SKM-1 treated with dmso at 0.1 percent for 144 hours (cell line): ENCODE measurements around the gene SAMD11.
A peak's percentile ranks its signal among the peaks of the same experiment; 100 is the strongest.

ENCODE experiments used
- DNase-seq: peaks from one replicate; lab custom pipeline; 2025; ENCODE audit not compliant: unreplicated experiment; lab: John Stamatoyannopoulos, UW

The SAMD11 gene

DNA sequence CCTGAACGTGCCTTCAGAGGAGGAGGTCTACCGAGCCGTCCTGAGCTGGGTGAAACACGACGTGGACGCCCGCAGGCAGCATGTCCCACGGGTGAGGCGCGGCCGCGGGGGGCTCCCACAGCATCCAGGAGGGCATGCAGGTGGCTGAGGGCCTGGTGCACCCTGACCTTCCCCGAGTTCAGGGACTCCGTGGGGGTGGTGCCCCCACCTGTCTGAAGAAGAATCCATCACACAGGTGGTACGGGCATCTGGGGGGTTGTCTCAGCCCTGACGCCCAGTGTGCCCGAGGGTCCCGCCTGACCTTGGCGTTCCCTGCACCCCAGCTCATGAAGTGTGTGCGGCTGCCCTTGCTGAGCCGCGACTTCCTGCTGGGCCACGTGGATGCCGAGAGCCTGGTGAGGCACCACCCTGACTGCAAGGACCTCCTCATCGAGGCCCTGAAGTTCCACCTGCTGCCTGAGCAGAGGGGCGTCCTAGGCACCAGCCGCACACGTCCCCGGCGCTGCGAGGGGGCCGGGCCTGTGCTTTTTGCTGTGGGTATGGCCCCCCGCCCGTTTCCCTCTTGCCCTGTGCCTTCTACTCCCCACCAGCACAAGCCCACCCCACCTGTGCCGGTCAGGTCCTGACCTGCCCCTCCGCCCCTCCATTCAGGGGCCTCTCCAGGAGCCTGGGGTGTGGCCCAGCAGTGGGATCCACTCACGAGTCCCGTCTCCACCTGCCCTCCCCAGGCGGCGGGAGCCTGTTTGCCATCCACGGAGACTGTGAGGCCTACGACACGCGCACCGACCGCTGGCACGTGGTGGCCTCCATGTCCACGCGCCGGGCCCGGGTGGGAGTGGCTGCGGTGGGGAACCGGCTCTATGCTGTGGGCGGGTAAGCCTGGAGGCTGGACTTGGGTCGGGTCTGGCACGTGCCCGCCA lies 38.9 kb downstream of the SAMD11 start:
- DNase-seq, result no peak

- no peak for DNase-seq
Observed at GRCh38 chr1:963301-963651, 39.6 kb downstream of the SAMD11 start.

GRCh38 chr1:963746-964525 lies 40.2 kb downstream of the SAMD11 start:
- no peak for DNase-seq

DNA sequence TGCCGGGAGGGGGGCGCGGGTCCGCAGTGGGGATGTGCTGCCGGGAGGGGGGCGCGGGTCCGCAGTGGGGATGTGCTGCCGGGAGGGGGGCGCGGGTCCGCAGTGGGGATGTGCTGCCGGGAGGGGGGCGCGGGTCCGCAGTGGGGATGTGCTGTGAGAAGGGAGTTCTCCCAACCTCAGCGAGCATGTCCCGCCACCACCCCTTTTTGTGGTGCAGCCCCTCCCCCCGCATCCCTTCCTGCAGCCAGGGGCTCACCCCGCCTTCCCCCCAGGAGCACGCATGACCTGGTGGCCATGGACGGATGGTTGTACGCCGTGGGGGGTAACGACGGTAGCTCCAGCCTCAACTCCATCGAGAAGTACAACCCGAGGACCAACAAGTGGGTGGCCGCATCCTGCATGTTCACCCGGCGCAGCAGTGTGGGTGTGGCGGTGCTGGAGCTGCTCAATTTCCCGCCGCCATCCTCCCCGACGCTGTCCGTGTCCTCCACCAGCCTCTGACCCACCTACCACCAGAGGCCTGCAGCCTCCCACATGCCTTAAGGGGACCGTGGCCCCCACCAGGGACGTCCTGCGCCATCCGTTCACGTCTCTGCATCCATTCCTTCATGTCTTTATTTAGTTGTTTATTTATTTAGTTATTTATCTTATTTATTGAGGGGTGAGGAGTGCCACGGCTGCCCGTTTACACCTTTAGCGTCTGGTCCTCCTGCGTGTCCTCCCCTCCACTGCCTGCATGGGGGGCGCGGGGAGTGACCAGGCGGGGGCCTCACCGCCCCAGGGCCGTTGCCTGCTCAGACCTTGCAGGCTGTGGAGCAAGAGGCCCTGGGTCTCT lies 41.2 kb downstream of the SAMD11 start:
- no peak for DNase-seq

GRCh38 chr1:965526-966134 lies 41.9 kb downstream of the SAMD11 start:
- DNase-seq, result no peak

GRCh38 chr1:966135-966703 lies 42.5 kb downstream of the SAMD11 start, which contains the start of gene PLEKHN1:
Gene PLEKHN1 (plus strand): TSS chr1:966482. CDS start chr1:966532, 50 bp downstream.
- no peak for DNase-seq

- peak; percentile 41 for DNase-seq
Observed at GRCh38 chr1:966704-967300, 43.1 kb downstream of the SAMD11 start.

DNA sequence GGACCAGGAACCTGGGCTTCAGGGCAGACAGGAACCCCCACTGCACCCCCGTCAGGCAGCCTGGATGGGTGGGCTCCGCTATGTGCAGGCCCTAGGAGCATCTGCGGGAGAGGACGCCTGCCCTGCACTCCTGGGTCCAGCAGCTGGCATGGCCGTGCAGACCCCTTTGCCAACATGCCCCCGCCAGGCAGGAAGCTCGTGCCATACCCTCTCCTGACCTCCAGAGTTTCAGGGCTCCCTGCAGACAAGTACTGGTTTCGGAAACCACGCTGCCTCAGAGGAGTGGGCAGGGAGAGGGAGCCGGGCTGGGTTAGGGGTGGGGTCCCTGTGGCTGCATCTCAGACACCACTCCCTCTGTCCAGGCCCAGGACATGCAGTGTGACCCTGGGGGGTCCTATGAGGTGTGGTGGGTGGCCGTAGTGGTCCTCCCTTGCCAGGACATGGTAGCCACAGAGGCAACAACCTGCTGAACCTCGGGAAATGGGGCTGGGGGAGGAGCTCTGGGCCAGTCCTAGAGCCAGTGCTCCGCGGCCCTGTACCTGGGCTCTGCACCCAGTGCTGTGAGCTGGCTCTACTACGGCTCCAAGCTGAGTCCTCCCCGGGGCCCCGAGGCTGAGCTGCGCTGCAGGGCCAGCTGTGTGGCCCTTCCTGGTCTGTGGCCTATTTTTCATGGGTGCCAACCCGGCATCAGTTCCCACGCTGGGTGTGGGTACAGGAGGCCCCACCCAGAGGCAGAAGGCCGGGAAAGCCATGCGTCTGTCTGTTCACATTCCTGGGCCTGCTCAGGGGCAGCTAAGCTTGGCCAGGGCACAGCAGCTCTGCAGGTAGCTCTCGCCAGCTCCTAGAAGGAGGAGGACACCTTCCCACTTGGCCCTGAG lies 44.0 kb downstream of the SAMD11 start:
- no peak for DNase-seq

- DNase-seq, result no peak
Observed at GRCh38 chr1:969260-969855, 45.6 kb downstream of the SAMD11 start.

DNA sequence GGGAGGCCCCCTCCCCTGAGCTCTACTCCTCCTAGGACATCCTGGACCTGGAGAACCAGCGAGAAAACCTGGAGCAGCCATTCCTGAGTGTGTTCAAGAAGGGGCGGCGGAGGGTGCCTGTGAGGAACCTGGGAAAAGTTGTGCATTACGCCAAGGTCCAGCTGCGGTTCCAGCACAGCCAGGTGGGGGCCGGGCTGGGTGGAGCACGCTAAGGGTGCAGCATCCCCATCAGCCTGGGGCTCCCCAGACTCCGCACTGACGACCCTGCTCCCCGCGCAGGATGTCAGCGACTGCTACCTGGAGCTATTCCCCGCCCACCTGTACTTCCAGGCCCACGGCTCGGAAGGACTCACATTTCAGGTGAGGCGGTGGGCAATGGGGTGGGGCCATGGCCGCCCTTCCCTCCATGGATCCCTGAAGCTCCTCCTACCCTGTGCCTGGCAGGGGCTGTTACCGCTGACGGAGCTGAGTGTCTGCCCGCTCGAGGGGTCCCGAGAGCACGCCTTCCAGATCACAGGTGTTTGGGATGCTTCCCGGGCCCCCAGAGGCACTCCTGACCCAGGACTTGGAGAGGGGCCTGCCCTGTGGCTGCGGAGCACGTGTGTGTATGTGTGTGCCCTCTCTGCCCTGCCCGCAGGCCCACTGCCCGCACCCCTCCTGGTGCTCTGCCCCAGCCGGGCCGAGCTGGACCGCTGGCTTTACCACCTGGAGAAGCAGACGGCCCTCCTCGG lies 46.7 kb downstream of the SAMD11 start:
- no peak for DNase-seq

DNA sequence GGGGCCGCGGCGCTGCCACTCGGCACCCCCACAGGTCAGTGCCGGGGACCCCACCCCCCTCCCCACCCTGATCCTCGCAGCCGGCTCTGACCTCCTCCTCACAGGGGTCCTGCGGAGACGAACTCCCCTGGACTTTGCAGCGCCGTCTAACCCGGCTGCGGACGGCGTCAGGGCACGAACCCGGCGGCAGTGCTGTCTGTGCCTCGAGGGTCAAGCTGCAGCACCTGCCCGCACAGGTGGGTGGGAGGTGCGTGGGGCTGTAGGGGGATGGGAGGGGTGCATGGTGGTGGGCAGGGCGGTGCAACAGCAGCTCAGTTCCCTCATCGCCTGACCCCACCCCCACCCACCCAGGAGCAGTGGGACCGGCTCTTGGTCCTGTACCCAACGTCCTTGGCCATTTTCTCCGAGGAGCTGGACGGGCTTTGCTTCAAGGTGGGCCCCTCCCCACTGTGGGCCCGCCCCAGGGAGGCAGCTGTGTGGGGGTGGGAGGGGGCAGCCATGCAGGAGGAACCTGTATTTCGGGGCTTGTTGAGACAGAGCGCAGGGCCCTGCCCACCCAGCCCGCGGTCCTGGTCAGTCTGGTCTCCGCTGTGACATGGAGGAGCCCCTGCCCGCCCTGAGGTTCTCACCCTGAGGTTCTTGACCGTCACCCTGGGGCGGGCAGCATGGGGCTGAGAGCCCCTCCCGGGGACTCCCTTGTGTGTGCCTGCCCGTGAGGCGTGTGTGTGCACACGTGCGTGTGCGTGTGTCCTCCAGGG lies 47.4 kb downstream of the SAMD11 start:
- DNase-seq, result no peak

DNA sequence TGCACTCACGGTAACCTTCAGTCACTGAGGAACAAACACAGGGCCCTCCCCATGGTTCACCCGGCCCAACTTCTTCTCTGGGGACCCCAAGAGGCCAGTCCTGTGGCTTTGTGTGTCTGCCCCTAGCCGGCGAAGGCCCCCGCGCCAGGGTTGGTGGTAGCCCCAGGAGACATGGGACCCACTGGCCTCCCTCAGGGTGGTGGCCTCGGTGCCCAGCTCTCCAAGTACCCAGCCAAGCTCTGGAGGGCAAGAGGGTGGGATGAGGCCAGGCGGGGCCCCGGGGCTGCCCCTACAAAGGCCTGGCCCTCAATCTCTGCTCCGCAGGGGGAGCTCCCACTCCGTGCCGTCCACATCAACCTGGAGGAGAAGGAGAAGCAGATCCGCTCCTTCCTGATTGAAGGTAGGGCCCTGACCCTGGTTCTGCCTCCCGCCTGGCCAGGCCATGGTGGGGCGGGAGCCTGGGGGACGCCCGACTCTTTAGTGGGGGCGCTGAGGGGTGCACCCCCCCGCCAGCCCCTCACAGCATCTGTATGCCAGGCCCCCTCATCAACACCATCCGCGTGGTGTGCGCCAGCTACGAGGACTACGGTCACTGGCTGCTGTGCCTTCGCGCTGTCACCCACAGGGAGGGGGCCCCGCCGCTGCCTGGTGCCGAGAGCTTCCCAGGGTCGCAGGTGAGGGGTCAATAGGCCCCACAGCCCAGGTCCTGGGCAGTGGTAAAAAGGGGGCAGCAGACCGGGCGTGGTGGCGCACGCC lies 48.2 kb downstream of the SAMD11 start:
- no peak for DNase-seq

DNA sequence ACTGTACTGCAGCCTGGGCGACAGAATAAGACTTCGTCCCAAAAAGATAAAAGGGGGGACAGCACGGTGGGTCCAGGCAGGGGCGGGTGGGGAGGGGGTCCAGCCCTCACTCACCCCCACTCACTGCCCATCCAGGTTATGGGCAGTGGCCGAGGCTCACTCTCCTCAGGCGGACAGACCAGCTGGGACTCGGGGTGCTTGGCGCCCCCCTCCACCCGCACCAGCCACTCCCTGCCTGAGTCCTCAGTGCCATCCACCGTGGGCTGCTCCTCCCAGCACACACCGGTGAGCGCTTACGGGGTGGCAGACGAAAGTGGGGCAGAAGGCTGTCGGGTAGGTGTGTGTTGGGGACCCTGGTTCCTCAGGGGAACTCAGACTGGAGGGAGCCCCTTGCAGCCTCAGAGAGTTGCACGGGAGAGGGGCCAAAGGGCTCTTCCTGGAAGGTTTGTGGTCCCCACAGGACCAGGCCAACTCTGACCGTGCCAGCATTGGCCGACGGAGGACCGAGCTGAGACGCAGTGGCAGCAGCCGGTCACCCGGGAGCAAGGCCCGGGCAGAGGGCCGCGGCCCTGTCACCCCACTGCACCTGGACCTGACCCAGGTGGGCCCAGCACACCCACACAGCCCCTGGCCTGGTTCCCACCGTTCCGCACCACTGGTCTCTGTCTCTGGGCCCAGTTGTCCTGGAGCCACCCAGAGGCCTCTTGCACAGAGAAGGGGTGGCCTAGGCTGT lies 49.2 kb downstream of the SAMD11 start:
- no peak for DNase-seq

GRCh38 chr1:973459-974292 lies 50.0 kb downstream of the SAMD11 start:
- no peak for DNase-seq

DNA sequence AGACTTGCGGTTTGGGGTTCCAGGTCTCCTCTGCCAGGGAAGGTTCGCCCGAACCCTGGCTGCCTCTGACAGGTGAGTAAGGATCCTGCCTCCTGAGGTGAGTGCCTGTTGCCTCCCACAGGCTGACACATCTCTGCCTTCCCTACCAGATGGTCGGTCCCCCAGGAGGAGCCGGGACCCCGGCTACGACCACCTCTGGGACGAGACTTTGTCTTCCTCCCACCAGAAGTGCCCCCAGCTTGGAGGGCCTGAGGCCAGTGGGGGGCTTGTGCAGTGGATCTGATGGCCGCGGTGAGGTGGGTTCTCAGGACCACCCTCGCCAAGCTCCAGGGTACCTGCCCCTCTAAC lies 50.5 kb downstream of the SAMD11 start:
- DNase-seq, result no peak
